Measurements from ENCODE around the gene SMIM27.
A peak's percentile ranks its signal among the peaks of the same experiment; 100 is the strongest.

SMIM27 gene

DNA sequence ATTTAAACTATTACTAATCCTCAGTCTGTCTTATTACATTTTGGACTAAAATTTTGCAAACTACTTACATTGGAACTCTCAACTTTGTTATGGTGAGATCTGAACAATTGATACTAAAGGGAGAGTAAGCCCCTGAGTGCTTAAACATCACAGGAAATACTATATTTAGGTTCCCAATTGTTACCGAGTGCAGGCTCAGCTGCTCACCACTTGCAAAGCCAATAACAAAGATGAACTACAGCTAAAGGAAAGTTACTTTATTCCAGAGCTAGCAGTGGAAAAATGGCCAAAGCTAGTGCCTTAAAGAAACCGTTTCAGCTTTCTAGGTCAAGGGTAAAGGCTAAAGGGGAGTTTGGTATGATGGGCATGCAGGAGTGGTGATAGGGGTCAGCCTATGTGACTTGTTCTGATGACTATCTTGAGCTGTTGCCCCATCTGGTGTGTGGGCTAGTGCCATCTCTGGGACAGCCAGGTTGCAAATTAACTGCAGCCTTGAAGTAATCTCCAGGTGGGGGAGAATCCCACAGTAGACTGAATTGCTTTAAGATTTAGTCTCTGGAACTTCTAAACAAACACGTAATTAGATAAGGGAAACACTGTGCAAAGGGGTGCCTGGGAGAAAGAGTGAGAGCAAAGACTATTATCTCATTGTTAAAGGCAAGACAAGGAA lies 28.6 kb downstream of the SMIM27 start:
- Histone ChIP-seq H3K9me3 (ENCODE audit: insufficient read depth, low read length) (no peaks in the 10 kb centered on the region), H3K4me2 (ENCODE audit: low read length) (peak overlapping the region; percentile 21), H3K36me3 (replicated peaks; ENCODE audit: low read depth, low read length) (no peaks in the 10 kb centered on the region), H3K9ac (ENCODE audit: low read length) (no peak overlapping the region), H3K4me1 (ENCODE audit: low read length) (peaks cover 14% of the 10 kb centered on the region), H3K4me3 (ENCODE audit: low read length) (no peak overlapping the region), H3K79me2 (ENCODE audit: low read length) (no peaks in the 10 kb centered on the region), H3K27ac (ENCODE audit: low read length) (no peak overlapping the region), H2AFZ (ENCODE audit: low read depth, low read length) (peak overlapping the region; percentile 31; the same call in 1 of the 2 replicates), H4K20me1 (ENCODE audit: insufficient read depth, low read length) (no peaks in the 10 kb centered on the region), H3K27me3 (ENCODE audit: low read depth, low read length) (no peaks in the 10 kb centered on the region)
- TF ChIP-seq CTCF (IDR thresholded peaks at IDR 0.05; ENCODE audit: low read depth, low read length) = no peak
- TF ChIP-seq EZH2phosphoT487 (IDR thresholded peaks at IDR 0.05; ENCODE audit: low read depth) = no peak

DNA sequence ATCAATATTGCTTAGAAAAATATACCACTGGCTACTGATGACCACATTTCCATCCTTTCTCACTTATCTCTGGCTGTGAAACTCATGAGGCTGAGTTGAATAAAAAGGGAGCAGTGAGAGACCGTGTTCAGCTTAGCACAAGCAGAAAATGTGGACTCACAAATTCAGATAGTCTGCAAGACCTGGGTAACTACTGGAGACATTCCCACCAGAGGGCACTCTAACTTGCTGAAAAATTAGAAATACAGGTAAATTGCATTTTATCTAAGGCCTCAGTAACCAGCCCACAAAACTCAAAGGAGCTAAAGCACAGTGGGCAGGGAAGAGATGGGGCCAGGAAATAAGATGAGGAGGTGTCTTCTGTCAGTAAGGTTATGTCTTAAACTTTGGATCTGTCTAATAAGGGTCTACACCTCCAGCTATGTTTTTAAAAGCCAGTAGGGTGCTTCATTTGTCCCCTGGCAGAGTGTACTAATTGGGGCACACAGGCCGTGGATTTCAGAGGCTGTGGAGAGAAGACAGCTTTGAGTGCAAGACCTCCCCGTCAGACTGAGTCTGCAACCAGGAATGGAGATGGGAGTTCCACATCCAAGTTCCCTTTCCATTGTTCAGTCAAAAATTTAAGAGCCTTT lies 29.5 kb downstream of the SMIM27 start:
- Histone ChIP-seq H3K36me3 (replicated peaks; ENCODE audit: low read depth, low read length) (no peaks in the 10 kb centered on the region), H4K20me1 (ENCODE audit: insufficient read depth, low read length) (no peaks in the 10 kb centered on the region), H3K4me3 (ENCODE audit: low read length) (no peak overlapping the region), H3K9ac (ENCODE audit: low read length) (no peak overlapping the region), H3K27ac (ENCODE audit: low read length) (no peak overlapping the region), H3K9me3 (ENCODE audit: insufficient read depth, low read length) (no peaks in the 10 kb centered on the region), H3K79me2 (ENCODE audit: low read length) (no peaks in the 10 kb centered on the region), H2AFZ (ENCODE audit: low read depth, low read length) (peak overlapping the region; percentile 31; the same call in 1 of the 2 replicates), H3K4me1 (ENCODE audit: low read length) (peaks cover 14% of the 10 kb centered on the region), H3K27me3 (ENCODE audit: low read depth, low read length) (no peaks in the 10 kb centered on the region), H3K4me2 (ENCODE audit: low read length) (peak overlapping the region; percentile 21)
- peak; percentile 87 for TF ChIP-seq CTCF (IDR thresholded peaks at IDR 0.05; ENCODE audit: low read depth, low read length)
- no peak for TF ChIP-seq EZH2phosphoT487 (IDR thresholded peaks at IDR 0.05; ENCODE audit: low read depth)

DNA sequence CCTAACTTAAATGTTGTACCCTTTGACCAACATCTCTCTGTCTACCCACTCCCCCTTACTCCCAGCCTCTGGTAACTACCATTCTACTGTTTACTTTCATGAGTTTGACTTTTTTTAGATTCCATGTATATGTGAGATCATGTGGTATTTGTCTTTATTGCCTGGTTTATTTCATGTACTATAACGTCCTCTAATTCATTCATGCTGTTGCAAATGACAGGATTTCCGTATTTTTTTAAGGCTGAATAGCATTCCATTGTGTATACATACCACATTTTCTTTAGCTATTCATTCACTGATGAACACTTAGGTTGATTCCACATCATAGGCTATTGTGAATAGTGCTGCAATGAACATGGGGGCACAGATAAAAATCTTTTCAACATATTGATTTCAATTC lies 32.7 kb downstream of the SMIM27 start:
- TF ChIP-seq EZH2phosphoT487 (IDR thresholded peaks at IDR 0.05; ENCODE audit: low read depth) = no peak
- no peak for TF ChIP-seq CTCF (IDR thresholded peaks at IDR 0.05; ENCODE audit: low read depth, low read length)
- Histone ChIP-seq H4K20me1 (ENCODE audit: insufficient read depth, low read length) (no peaks in the 10 kb centered on the region), H2AFZ (ENCODE audit: low read depth, low read length) (no peak overlapping the region), H3K27ac (ENCODE audit: low read length) (no peak overlapping the region), H3K4me1 (ENCODE audit: low read length) (peaks cover 13% of the 10 kb centered on the region), H3K4me3 (ENCODE audit: low read length) (no peak overlapping the region), H3K27me3 (ENCODE audit: low read depth, low read length) (no peaks in the 10 kb centered on the region), H3K9me3 (ENCODE audit: insufficient read depth, low read length) (no peaks in the 10 kb centered on the region), H3K9ac (ENCODE audit: low read length) (no peak overlapping the region), H3K4me2 (ENCODE audit: low read length) (no peak overlapping the region), H3K79me2 (ENCODE audit: low read length) (no peaks in the 10 kb centered on the region), H3K36me3 (replicated peaks; ENCODE audit: low read depth, low read length) (no peaks in the 10 kb centered on the region)

DNA sequence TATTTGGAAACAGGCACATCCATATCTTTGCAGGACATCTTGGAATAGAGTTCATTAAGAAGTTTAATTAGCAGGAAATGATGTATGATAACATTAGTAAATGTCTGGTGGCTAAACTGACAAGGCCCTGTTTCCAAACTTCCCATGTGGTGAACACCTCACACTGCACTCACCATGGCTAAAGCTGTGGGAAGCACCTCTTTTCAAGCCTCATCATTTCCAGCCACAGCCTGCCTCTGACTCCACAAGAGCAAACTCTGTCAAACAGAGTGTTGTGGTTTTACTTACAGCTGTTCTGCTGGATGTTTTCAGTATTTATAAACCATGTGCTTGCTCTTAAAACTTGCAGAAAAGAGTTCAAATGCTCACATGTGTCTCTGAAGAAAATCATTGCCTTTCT lies 35.8 kb downstream of the SMIM27 start:
- H3K9ac ChIP-seq (ENCODE audit: low read length) = no peak overlapping the region
- no peak for TF ChIP-seq CTCF (IDR thresholded peaks at IDR 0.05; ENCODE audit: low read depth, low read length)
- TF ChIP-seq EZH2phosphoT487 (IDR thresholded peaks at IDR 0.05; ENCODE audit: low read depth) = no peak
- peaks cover 11% of the 10 kb centered on the region for H3K4me1 ChIP-seq (ENCODE audit: low read length)
- no peak overlapping the region for H3K4me2 ChIP-seq (ENCODE audit: low read length)
- no peaks in the 10 kb centered on the region for H3K36me3 ChIP-seq (replicated peaks; ENCODE audit: low read depth, low read length)
- H3K79me2 ChIP-seq (ENCODE audit: low read length) = no peaks in the 10 kb centered on the region
- H3K27ac ChIP-seq (ENCODE audit: low read length) = no peak overlapping the region
- H3K9me3 ChIP-seq (ENCODE audit: insufficient read depth, low read length) = no peaks in the 10 kb centered on the region
- H3K4me3 ChIP-seq (ENCODE audit: low read length) = no peak overlapping the region
- H4K20me1 ChIP-seq (ENCODE audit: insufficient read depth, low read length) = no peaks in the 10 kb centered on the region
- H2AFZ ChIP-seq (ENCODE audit: low read depth, low read length) = no peak overlapping the region
- H3K27me3 ChIP-seq (ENCODE audit: low read depth, low read length) = no peaks in the 10 kb centered on the region
